ENCODE results near the gene HSPA4.

- no peak for TF ChIP-seq CTCF (IDR thresholded peaks at IDR 0.05)
- no peak for TF ChIP-seq POLR2A (IDR thresholded peaks at IDR 0.05)
These were observed 55.2 kb downstream of the HSPA4 start for GRCh38 chr5:133106761-133107572.

Data from ovary (tissue), 3 donors.